Liver (tissue), 9 donors: ENCODE measurements around the gene NAT9. TPM values are rescaled to one million over a fixed set of nuclear protein-coding genes. Genes with fewer than 3 reads are reported as not detected.

Experiments used
- DNase-seq: peaks from one replicate; pipeline ENCODE4 v3.0.0-alpha.2; 2017; ENCODE audit warnings: low spot score
- H3K27ac ChIP-seq, 2 donors: one replicate each; pipeline ENCODE4 v1.7.0; 2013; ENCODE audit warnings: inconsistent platforms in 2 of 2, low read length in 2 of 2, control low read depth in 1 of 2, low read depth in 1 of 2, mild to moderate bottlenecking in 1 of 2
- H3K27me3 ChIP-seq, 4 donors: one replicate each; pipeline versions ENCODE4 v1.6.1 to v1.7.0; 2013; ENCODE audit warnings: low read length in 3 of 4, inconsistent platforms in 1 of 4, mild to moderate bottlenecking in 1 of 4, moderate library complexity in 1 of 4; ENCODE audit not compliant: control insufficient read depth in 4 of 4, insufficient read depth in 4 of 4
- H3K36me3 ChIP-seq, 4 donors: one replicate each; pipeline versions ENCODE4 v1.6.1 to v1.7.0; 2013; ENCODE audit warnings: low read length in 3 of 4, mild to moderate bottlenecking in 3 of 4, low read depth in 1 of 4, moderate library complexity in 1 of 4; ENCODE audit not compliant: control insufficient read depth in 4 of 4, insufficient read depth in 3 of 4
- H3K4me1 ChIP-seq, 4 donors: one replicate each; pipeline versions ENCODE4 v1.6.1 to v1.7.0; 2013; ENCODE audit warnings: low read length in 3 of 4, mild to moderate bottlenecking in 3 of 4, moderate library complexity in 1 of 4; ENCODE audit not compliant: control insufficient read depth in 4 of 4, insufficient read depth in 4 of 4
- H3K4me3 ChIP-seq, 3 donors: one replicate each; pipeline versions ENCODE4 v1.6.1 to v1.7.0; 2013; ENCODE audit warnings: low read length in 3 of 3, control low read depth in 1 of 3, low read depth in 1 of 3, mild to moderate bottlenecking in 1 of 3
- H3K9ac ChIP-seq, 2 donors: one replicate each; pipeline ENCODE4 v1.7.0; 2013; ENCODE audit warnings: low read length in 2 of 2, mild to moderate bottlenecking in 2 of 2, moderate library complexity in 2 of 2, control low read depth in 1 of 2, low read depth in 1 of 2
- H3K9me3 ChIP-seq, 4 donors: one replicate each; pipeline versions ENCODE4 v1.6.1 to v1.7.0; 2013; ENCODE audit warnings: low read length in 3 of 4; ENCODE audit not compliant: control insufficient read depth in 4 of 4
- ATF3 ChIP-seq: IDR thresholded peaks from 2 replicates; pipeline ENCODE4 v1.6.1; 2016; ENCODE audit warnings: antibody characterized with exemption
- CTCF ChIP-seq: fragments of 150-350 bp; IDR thresholded peaks from 2 replicates; pipeline ENCODE4 v1.5.1; 2017; ENCODE audit warnings: improper control_type of control experiment, low read depth, low read length; ENCODE audit not compliant: missing input control
- EGR1 ChIP-seq, 2 donors: IDR thresholded peaks; 2 replicates each; pipeline ENCODE4 v1.6.1; 2016 to 2018; ENCODE audit warnings: antibody characterized with exemption in 2 of 2, low read depth in 2 of 2
- FOXA1 ChIP-seq: IDR thresholded peaks from 2 replicates; pipeline ENCODE4 v1.6.1; 2016; ENCODE audit warnings: antibody characterized with exemption
- FOXA2 ChIP-seq: IDR thresholded peaks from 2 replicates; pipeline ENCODE4 v1.6.1; 2016; ENCODE audit warnings: antibody characterized with exemption
- GABPA ChIP-seq, 2 donors: IDR thresholded peaks in 1 of 2; conservative IDR thresholded peaks in 1 of 2; 2 replicates each; pipeline ENCODE4 v1.6.1; 2016; ENCODE audit warnings: antibody characterized with exemption in 2 of 2, mild to moderate bottlenecking in 1 of 2, moderate library complexity in 1 of 2
- HNF4A ChIP-seq, 2 donors: conservative IDR thresholded peaks; 2 replicates each; pipeline ENCODE4 v1.6.1; 2016; ENCODE audit warnings: antibody characterized with exemption in 2 of 2, mild to moderate bottlenecking in 2 of 2
- HNF4G ChIP-seq: IDR thresholded peaks from 2 replicates; pipeline ENCODE4 v1.6.1; 2016; ENCODE audit warnings: antibody characterized with exemption
- JUND ChIP-seq, 2 donors: IDR thresholded peaks; 2 replicates each; pipeline ENCODE4 v1.6.1; 2016; ENCODE audit warnings: antibody characterized with exemption in 2 of 2
- MAX ChIP-seq: IDR thresholded peaks from 2 replicates; pipeline ENCODE4 v1.6.1; 2016; ENCODE audit warnings: antibody characterized with exemption
- NR2F2 ChIP-seq: IDR thresholded peaks from 2 replicates; pipeline ENCODE4 v1.6.1; 2016; ENCODE audit warnings: antibody characterized with exemption
- RAD21 ChIP-seq, 2 donors: IDR thresholded peaks; 2 replicates each; pipeline ENCODE4 v1.6.1; 2016; ENCODE audit warnings: antibody characterized with exemption in 2 of 2, mild to moderate bottlenecking in 2 of 2
- REST ChIP-seq: IDR thresholded peaks from 2 replicates; pipeline ENCODE4 v1.6.1; 2016; ENCODE audit warnings: antibody characterized with exemption, mild to moderate bottlenecking
- RXRA ChIP-seq, 2 donors: IDR thresholded peaks; 2 replicates each; pipeline ENCODE4 v1.6.1; 2017 to 2018; ENCODE audit warnings: antibody characterized with exemption in 2 of 2, mild to moderate bottlenecking in 1 of 2
- SP1 ChIP-seq: IDR thresholded peaks from 2 replicates; pipeline ENCODE4 v1.6.1; 2018; ENCODE audit warnings: antibody characterized with exemption, mild to moderate bottlenecking
- TAF1 ChIP-seq: conservative IDR thresholded peaks from 2 replicates; pipeline ENCODE4 v1.6.1; 2016; ENCODE audit warnings: antibody characterized with exemption, mild to moderate bottlenecking
- YY1 ChIP-seq: IDR thresholded peaks from 2 replicates; pipeline ENCODE4 v1.6.1; 2016; ENCODE audit warnings: antibody characterized with exemption, mild to moderate bottlenecking
- ZBTB33 ChIP-seq: IDR thresholded peaks from 2 replicates; pipeline ENCODE4 v1.6.1; 2016; ENCODE audit warnings: antibody characterized with exemption
- WGBS: extraction: QIAGEN DNeasy Blood & Tissue Kit; methylation state at CpG from one replicate; pipeline ENCODE4 v1.1.7; 2013; 5-methylcytosine and 5-hydroxymethylcytosine counted together
- polyA plus RNA-seq, 2 donors: library from polyadenylated mRNA; stranded (reverse) in 1 of 2; unstranded in 1 of 2; fragments of 200-250 nt in 1 of 2; fragments of >200 nt in 1 of 2; fragmentation: Nextera tagmentation in 1 of 2; extraction: Ambion mirVana in 1 of 2; gene quantifications; one replicate each; pipeline versions ENCODE4 v1.2.1 to v1.2.3, GENCODE V29; 2013 to 2015
- total RNA-seq, 2 donors: library from RNA; depleted of rRNA; stranded (reverse); fragments of >200 nt; gene quantifications; one replicate each; pipeline ENCODE4 v1.2.3, GENCODE V29; 2014
- donor health status: healthy.
- donor health status: healthy.
- donor health status: healthy.
- donor health status: healthy.
- donor health status: healthy.

Gene NAT9
- total and polyA plus RNA-seq, 4 donors = 8.1 to 25.5 (median 17.1) TPM

GRCh38 chr17:74728702-74729075 lies 47.5 kb downstream of the NAT9 start:
- Histone ChIP-seq H3K4me1 (no peaks in the 10 kb centered on the region), H3K9ac (no peak overlapping the region), H3K9me3 (no peaks in the 10 kb centered on the region), H3K27me3 (no peaks in the 10 kb centered on the region), H3K36me3 (no peaks in the 10 kb centered on the region), H3K4me3 (no peak overlapping the region), H3K27ac (no peak overlapping the region)
- no peak for DNase-seq
- 92% methylated on average over 3 of the region's 3 CpGs for WGBS
- TF ChIP-seq YY1 (no peak), MAX (no peak), ZBTB33 (no peak), EGR1 (IDR thresholded peaks at IDR 0.05; ENCODE audit: low read depth in 2 of 2) (no peak), NR2F2 (no peak), RAD21 (IDR thresholded peaks at IDR 0.05) (no peak)

GRCh38 chr17:74728033-74728701 lies 48.0 kb downstream of the NAT9 start:
- Histone ChIP-seq H3K27me3 (no peaks in the 10 kb centered on the region), H3K9me3 (no peaks in the 10 kb centered on the region), H3K9ac (no peak overlapping the region), H3K27ac (no peak overlapping the region), H3K36me3 (no peaks in the 10 kb centered on the region), H3K4me1 (no peaks in the 10 kb centered on the region), H3K4me3 (no peak overlapping the region)
- DNase-seq = no peak
- WGBS = 97% methylated on average over 3 of the region's 3 CpGs
- no peak for TF ChIP-seq FOXA1
- no peak for TF ChIP-seq RXRA (IDR thresholded peaks at IDR 0.05)
- no peak for TF ChIP-seq REST
- no peak for TF ChIP-seq HNF4A (conservative IDR thresholded peaks at IDR 0.05)
- TF ChIP-seq TAF1 = no peak
- no peak for TF ChIP-seq FOXA2
- TF ChIP-seq CTCF = no peak
- TF ChIP-seq YY1 = no peak
- TF ChIP-seq HNF4G = no peak
- no peak for TF ChIP-seq MAX
- no peak for TF ChIP-seq JUND (IDR thresholded peaks at IDR 0.05)
- no peak for TF ChIP-seq GABPA (IDR thresholded peaks at IDR 0.05 in 1 of 2, conservative IDR thresholded peaks at IDR 0.05 in 1 of 2)
- no peak for TF ChIP-seq RAD21 (IDR thresholded peaks at IDR 0.05)
- TF ChIP-seq EGR1 (IDR thresholded peaks at IDR 0.05; ENCODE audit: low read depth in 2 of 2) = no peak
- TF ChIP-seq ZBTB33 = no peak
- TF ChIP-seq SP1 = no peak
- no peak for TF ChIP-seq NR2F2
- no peak for TF ChIP-seq ATF3
